ENCODE measurements around the gene PTPRT.

PTPRT gene

DNA sequence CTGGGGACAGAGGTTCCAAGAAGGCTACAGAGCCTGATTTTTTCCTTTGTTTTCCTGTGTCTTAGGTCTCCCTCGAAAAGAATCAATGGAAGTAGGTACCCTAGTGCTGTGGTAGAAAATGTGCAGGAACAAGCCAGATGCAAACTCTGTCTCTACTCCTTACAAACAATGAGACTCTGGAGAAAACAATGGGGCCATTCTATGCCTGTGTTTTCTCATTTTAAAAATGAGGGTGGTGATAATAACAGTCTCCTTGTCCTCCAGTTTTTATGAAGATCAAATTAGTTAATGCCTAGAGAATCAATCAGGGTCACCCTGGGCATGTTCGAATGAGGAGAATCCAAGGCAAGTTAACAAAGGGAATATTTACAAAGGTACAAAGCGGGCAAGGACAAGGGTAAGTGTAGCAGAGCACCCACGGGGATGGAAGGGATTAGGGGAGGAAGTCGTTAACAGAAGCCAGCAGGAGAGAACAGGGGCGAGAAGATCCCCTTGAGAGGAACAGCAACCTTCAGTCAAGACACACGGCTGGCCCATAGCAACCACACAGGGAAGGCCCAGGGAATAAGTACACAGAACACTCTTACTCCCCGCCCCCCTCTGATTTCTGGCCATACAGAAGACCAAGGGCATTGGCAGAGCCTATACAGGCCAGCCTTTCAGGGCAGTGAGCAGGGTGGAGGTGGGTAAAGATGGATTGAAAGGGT, 342.8 kb downstream of the PTPRT start:
- H3K27ac ChIP-seq (ENCODE audit: low read length): no peak overlapping the region
- no peaks in the 10 kb centered on the region for H3K27me3 ChIP-seq (ENCODE audit: insufficient read depth, low read length)
- H3K4me3 ChIP-seq (ENCODE audit: low read length): no peak overlapping the region
- no peaks in the 10 kb centered on the region; the same call in 1 of the 2 replicates for H3K9me3 ChIP-seq (ENCODE audit: insufficient read depth, low read depth, low read length)
- no peaks in the 10 kb centered on the region for H3K4me1 ChIP-seq (ENCODE audit: insufficient read depth, low read length)
- no peaks in the 10 kb centered on the region for H3K36me3 ChIP-seq (ENCODE audit: insufficient read depth, low read depth, low read length)
- H3K9ac ChIP-seq (ENCODE audit: low read depth, low read length): no peak overlapping the region

DNA sequence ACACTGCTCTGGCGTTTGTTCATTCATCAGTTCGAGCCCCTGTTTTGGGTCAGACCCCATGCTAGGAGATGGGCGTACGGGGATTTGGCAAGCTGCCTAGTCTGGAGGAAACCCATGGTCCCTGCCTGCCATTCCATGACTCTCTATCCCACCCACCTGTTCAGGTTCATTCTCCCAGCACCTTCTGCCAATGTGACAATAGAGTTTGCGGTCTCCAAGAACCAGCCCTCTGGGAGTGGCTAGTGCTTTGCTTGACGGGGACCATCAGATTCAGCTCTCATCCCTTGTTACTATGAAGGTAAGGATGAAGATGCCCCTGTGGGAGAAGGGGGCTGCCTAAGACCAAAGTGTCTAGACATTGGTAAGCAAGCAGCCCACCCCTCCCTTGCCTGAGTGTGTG, 345.0 kb downstream of the PTPRT start:
- H3K27me3 ChIP-seq (ENCODE audit: insufficient read depth, low read length): no peaks in the 10 kb centered on the region
- H3K4me3 ChIP-seq (ENCODE audit: low read length): no peak overlapping the region
- no peak overlapping the region for H3K9ac ChIP-seq (ENCODE audit: low read depth, low read length)
- no peaks in the 10 kb centered on the region for H3K4me1 ChIP-seq (ENCODE audit: insufficient read depth, low read length)
- no peaks in the 10 kb centered on the region; the same call in 1 of the 2 replicates for H3K9me3 ChIP-seq (ENCODE audit: insufficient read depth, low read depth, low read length)
- H3K27ac ChIP-seq (ENCODE audit: low read length): no peak overlapping the region
- no peaks in the 10 kb centered on the region for H3K36me3 ChIP-seq (ENCODE audit: insufficient read depth, low read depth, low read length)

- Histone ChIP-seq H3K4me3 (ENCODE audit: low read length) (no peak overlapping the region), H3K4me1 (ENCODE audit: insufficient read depth, low read length) (no peaks in the 10 kb centered on the region; the same call in 1 of the 2 replicates), H3K9ac (ENCODE audit: low read depth, low read length) (no peak overlapping the region), H3K27me3 (ENCODE audit: insufficient read depth, low read length) (no peaks in the 10 kb centered on the region), H3K27ac (ENCODE audit: low read length) (no peak overlapping the region), H3K9me3 (ENCODE audit: insufficient read depth, low read depth, low read length) (no peaks in the 10 kb centered on the region), H3K36me3 (ENCODE audit: insufficient read depth, low read depth, low read length) (no peaks in the 10 kb centered on the region)
These were observed 352.2 kb downstream of the PTPRT start for GRCh38 chr20:42837456-42837855.

DNA sequence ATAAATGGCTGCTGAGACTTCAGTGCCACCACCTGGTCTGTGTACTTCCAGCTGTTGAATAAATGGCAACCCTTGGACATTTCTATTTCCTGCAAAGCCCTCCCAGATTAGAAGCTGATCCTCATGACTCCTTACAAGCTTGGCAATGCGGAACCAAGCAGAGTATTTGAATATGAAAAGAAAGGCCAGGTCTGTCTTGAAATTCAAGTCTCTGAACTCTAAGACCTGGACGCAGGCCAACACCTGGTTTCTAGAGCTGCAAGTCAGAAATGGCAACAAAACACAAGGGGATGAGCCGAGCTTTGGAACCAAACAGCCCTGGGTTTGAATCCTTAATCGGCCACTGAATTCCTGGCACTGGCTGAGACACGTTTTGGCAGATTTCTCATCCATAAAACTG, 353.4 kb downstream of the PTPRT start:
- H3K9me3 ChIP-seq (ENCODE audit: insufficient read depth, low read depth, low read length): no peaks in the 10 kb centered on the region
- H3K4me3 ChIP-seq (ENCODE audit: low read length): no peak overlapping the region
- no peaks in the 10 kb centered on the region for H3K27me3 ChIP-seq (ENCODE audit: insufficient read depth, low read length)
- no peaks in the 10 kb centered on the region; the same call in 1 of the 2 replicates for H3K4me1 ChIP-seq (ENCODE audit: insufficient read depth, low read length)
- no peaks in the 10 kb centered on the region for H3K36me3 ChIP-seq (ENCODE audit: insufficient read depth, low read depth, low read length)
- no peak overlapping the region for H3K9ac ChIP-seq (ENCODE audit: low read depth, low read length)
- H3K27ac ChIP-seq (ENCODE audit: low read length): no peak overlapping the region

GRCh38 chr20:42807876-42808275, 381.8 kb downstream of the PTPRT start:
- H3K36me3 ChIP-seq (ENCODE audit: insufficient read depth, low read depth, low read length): no peaks in the 10 kb centered on the region
- no peaks in the 10 kb centered on the region for H3K9me3 ChIP-seq (ENCODE audit: insufficient read depth, low read depth, low read length)
- H3K27me3 ChIP-seq (ENCODE audit: insufficient read depth, low read length): no peaks in the 10 kb centered on the region
- H3K9ac ChIP-seq (ENCODE audit: low read depth, low read length): no peak overlapping the region
- H3K27ac ChIP-seq (ENCODE audit: low read length): no peak overlapping the region
- no peaks in the 10 kb centered on the region for H3K4me1 ChIP-seq (ENCODE audit: insufficient read depth, low read length)
- no peak overlapping the region for H3K4me3 ChIP-seq (ENCODE audit: low read length)

DNA sequence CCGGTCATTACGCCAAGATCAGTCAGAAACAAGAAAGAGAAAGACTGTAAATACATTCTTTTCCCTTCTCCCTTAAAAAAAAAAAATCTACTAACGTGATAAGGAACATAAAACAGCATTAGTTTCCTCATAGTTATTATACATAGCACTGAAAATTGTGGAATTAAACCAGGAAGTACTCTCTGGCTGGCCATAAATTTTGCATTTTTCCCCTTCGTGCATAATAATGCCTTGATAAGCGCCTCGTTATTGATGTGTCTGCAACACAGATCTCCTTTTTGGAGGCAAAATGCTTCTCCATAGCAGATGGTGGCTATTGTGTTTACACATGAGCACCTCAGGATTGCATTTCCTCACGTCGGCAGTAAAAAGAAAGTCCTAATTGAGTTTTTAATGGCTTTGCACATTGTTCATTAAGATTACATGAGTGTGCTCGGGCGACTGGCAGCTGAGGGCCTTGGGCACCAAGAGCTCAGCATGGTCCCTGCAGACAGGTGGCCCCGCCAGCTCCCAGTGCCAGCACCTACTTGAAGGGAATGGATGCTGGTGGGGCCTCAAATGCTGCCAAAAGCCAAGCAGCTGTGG, 394.5 kb downstream of the PTPRT start:
- Histone ChIP-seq H3K4me1 (ENCODE audit: insufficient read depth, low read length) (no peaks in the 10 kb centered on the region), H3K9ac (ENCODE audit: low read depth, low read length) (no peak overlapping the region), H3K27ac (ENCODE audit: low read length) (no peak overlapping the region), H3K27me3 (ENCODE audit: insufficient read depth, low read length) (no peaks in the 10 kb centered on the region), H3K36me3 (ENCODE audit: insufficient read depth, low read depth, low read length) (no peaks in the 10 kb centered on the region), H3K9me3 (ENCODE audit: insufficient read depth, low read depth, low read length) (no peaks in the 10 kb centered on the region), H3K4me3 (ENCODE audit: low read length) (no peak overlapping the region)

DNA sequence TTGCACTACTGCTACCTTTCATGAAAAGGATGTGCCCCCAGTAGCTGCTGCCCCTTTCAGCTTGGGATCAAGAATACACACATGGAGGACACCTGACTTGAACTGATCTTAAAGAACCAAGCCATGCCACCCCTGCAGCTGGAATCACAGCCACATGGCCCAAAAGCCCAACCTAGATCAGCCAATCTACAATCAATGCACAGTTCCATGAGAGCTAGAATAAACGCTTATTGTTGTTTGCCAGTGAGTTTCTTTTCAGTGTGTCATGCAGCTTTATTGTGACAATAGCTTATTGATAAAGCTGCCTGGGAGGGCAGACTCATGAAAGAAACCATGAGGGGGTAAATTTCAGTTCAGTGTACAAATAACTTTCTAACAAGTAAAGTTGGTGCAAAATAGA, 397.7 kb downstream of the PTPRT start:
- Histone ChIP-seq H3K4me1 (ENCODE audit: insufficient read depth, low read length) (no peaks in the 10 kb centered on the region), H3K27ac (ENCODE audit: low read length) (no peak overlapping the region), H3K36me3 (ENCODE audit: insufficient read depth, low read depth, low read length) (no peaks in the 10 kb centered on the region), H3K27me3 (ENCODE audit: insufficient read depth, low read length) (no peaks in the 10 kb centered on the region), H3K9ac (ENCODE audit: low read depth, low read length) (no peak overlapping the region), H3K9me3 (ENCODE audit: insufficient read depth, low read depth, low read length) (no peaks in the 10 kb centered on the region), H3K4me3 (ENCODE audit: low read length) (no peak overlapping the region)

DNA sequence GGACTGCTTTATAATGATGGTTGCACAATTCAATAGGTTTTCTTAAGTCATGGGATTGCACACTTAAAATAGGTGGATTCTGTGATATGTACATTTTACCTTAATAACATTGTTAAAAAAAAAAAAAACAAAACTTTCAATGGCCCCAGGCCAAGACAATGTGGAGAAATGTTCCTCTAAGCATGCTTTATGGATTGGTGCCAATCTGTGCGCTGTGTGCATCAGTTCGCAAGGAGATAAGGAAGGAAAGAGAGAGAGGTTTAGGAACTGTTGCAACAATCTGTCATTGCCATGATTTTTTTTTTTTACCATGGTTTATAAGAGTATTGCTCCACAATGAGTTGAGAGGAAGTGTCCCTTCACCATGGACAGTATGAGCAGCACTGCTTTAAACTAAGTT, 399.6 kb downstream of the PTPRT start:
- H3K4me3 ChIP-seq (ENCODE audit: low read length): no peak overlapping the region
- H3K36me3 ChIP-seq (ENCODE audit: insufficient read depth, low read depth, low read length): no peaks in the 10 kb centered on the region
- no peaks in the 10 kb centered on the region for H3K9me3 ChIP-seq (ENCODE audit: insufficient read depth, low read depth, low read length)
- no peaks in the 10 kb centered on the region for H3K4me1 ChIP-seq (ENCODE audit: insufficient read depth, low read length)
- H3K9ac ChIP-seq (ENCODE audit: low read depth, low read length): no peak overlapping the region
- H3K27me3 ChIP-seq (ENCODE audit: insufficient read depth, low read length): no peaks in the 10 kb centered on the region
- H3K27ac ChIP-seq (ENCODE audit: low read length): no peak overlapping the region

DNA sequence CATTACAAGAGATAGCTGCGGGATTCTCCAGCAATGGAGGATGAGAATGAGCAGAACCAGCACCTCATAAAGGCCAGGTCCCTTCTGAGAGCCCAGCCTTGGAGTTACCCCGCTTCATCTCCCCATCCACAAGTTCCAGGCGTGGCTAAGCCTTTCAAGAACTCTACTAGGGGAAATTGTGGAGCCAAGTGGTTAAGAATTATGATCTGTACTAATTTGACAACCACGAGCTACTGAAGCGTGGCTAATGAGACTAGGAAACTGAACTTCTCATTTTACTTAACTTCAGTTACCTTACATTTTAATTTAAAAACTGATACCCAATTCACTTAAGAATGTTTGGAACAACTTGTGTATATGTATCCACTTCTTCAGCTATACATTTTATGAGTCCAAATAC, 401.0 kb downstream of the PTPRT start:
- no peaks in the 10 kb centered on the region for H3K9me3 ChIP-seq (ENCODE audit: insufficient read depth, low read depth, low read length)
- no peaks in the 10 kb centered on the region for H3K27me3 ChIP-seq (ENCODE audit: insufficient read depth, low read length)
- H3K27ac ChIP-seq (ENCODE audit: low read length): no peak overlapping the region
- H3K4me1 ChIP-seq (ENCODE audit: insufficient read depth, low read length): no peaks in the 10 kb centered on the region
- H3K9ac ChIP-seq (ENCODE audit: low read depth, low read length): no peak overlapping the region
- no peaks in the 10 kb centered on the region for H3K36me3 ChIP-seq (ENCODE audit: insufficient read depth, low read depth, low read length)
- no peak overlapping the region for H3K4me3 ChIP-seq (ENCODE audit: low read length)

GRCh38 chr20:42785041-42785440, 404.7 kb downstream of the PTPRT start:
- no peak overlapping the region for H3K27ac ChIP-seq (ENCODE audit: low read length)
- H3K9ac ChIP-seq (ENCODE audit: low read depth, low read length): no peak overlapping the region
- H3K4me3 ChIP-seq (ENCODE audit: low read length): no peak overlapping the region
- no peaks in the 10 kb centered on the region for H3K27me3 ChIP-seq (ENCODE audit: insufficient read depth, low read length)
- H3K9me3 ChIP-seq (ENCODE audit: insufficient read depth, low read depth, low read length): no peaks in the 10 kb centered on the region
- no peaks in the 10 kb centered on the region for H3K36me3 ChIP-seq (ENCODE audit: insufficient read depth, low read depth, low read length)
- no peaks in the 10 kb centered on the region for H3K4me1 ChIP-seq (ENCODE audit: insufficient read depth, low read length)

- no peaks in the 10 kb centered on the region for H3K36me3 ChIP-seq (ENCODE audit: insufficient read depth, low read depth, low read length)
- no peak overlapping the region for H3K27ac ChIP-seq (ENCODE audit: low read length)
- H3K9ac ChIP-seq (ENCODE audit: low read depth, low read length): no peak overlapping the region
- no peaks in the 10 kb centered on the region for H3K27me3 ChIP-seq (ENCODE audit: insufficient read depth, low read length)
- H3K9me3 ChIP-seq (ENCODE audit: insufficient read depth, low read depth, low read length): no peaks in the 10 kb centered on the region
- no peak overlapping the region for H3K4me3 ChIP-seq (ENCODE audit: low read length)
- no peaks in the 10 kb centered on the region for H3K4me1 ChIP-seq (ENCODE audit: insufficient read depth, low read length)
These were observed 410.5 kb downstream of the PTPRT start for GRCh38 chr20:42779216-42779615.

- no peaks in the 10 kb centered on the region for H3K9me3 ChIP-seq (ENCODE audit: insufficient read depth, low read depth, low read length)
- H3K4me1 ChIP-seq (ENCODE audit: insufficient read depth, low read length): no peaks in the 10 kb centered on the region
- H3K4me3 ChIP-seq (ENCODE audit: low read length): no peak overlapping the region
- no peak overlapping the region for H3K9ac ChIP-seq (ENCODE audit: low read depth, low read length)
- H3K36me3 ChIP-seq (ENCODE audit: insufficient read depth, low read depth, low read length): no peaks in the 10 kb centered on the region
- H3K27me3 ChIP-seq (ENCODE audit: insufficient read depth, low read length): no peaks in the 10 kb centered on the region; the same call in 1 of the 2 replicates
- no peak overlapping the region for H3K27ac ChIP-seq (ENCODE audit: low read length)
These were observed 413.8 kb downstream of the PTPRT start for GRCh38 chr20:42775866-42776265.

Data from iPS-20b (cell line).